Activated CD4-positive, alpha-beta memory T cell treated with anti-CD3 and anti-CD28 coated beads for 36 hours (primary cell): Measurements from ENCODE around the gene DDX4. TPM values are rescaled to one million over a fixed set of nuclear protein-coding genes. Genes with fewer than 3 reads are reported as not detected.

Source experiments
- CTCF ChIA-PET: fragments of 350-600 bp; sonication (Branson Sonifier 250); formaldehyde crosslinking; loops from one replicate; lab custom pipeline; 2021; ENCODE audit warnings: antibody characterized with exemption, inconsistent platforms; lab: Charles Lee
- POLR2A ChIA-PET: fragments of 350-600 bp; sonication (Branson Sonifier 250); formaldehyde crosslinking; loops from one replicate; lab custom pipeline; 2021; ENCODE audit warnings: antibody characterized with exemption; lab: Charles Lee
- DNase-seq: peaks from one replicate; pipeline ENCODE4 v3.0.0-alpha.2; 2020
- H3K27ac Mint-ChIP-seq: one replicate; pipeline ENCODE4 v1.8.0; 2021; ENCODE audit warnings: mixed read lengths
- H3K27me3 Mint-ChIP-seq: one replicate; pipeline ENCODE4 v1.8.0; 2021; ENCODE audit warnings: mixed read lengths
- H3K36me3 Mint-ChIP-seq: one replicate; pipeline ENCODE4 v1.8.0; 2021; ENCODE audit warnings: mixed read lengths
- H3K4me1 Mint-ChIP-seq: one replicate; pipeline ENCODE4 v1.8.0; 2021; ENCODE audit warnings: low read depth, mixed read lengths
- H3K4me3 Mint-ChIP-seq: one replicate; pipeline ENCODE4 v1.8.0; 2021; ENCODE audit warnings: mild to moderate bottlenecking, mixed read lengths
- H3K9me3 Mint-ChIP-seq: one replicate; pipeline ENCODE4 v1.8.0; 2021; ENCODE audit warnings: mixed read lengths
- intact Hi-C: fragments of 100-400 bp; cut with micrococcal nuclease; formaldehyde crosslinking; loops from one replicate; pipeline ENCODE4 v1.15.1; 2023
- total RNA-seq, 2 experiments: library from RNA; stranded (reverse); gene quantifications; one replicate each; pipeline ENCODE4 v1.2.3, GENCODE V29; 2021

The DDX4 gene
- total RNA-seq, 2 experiments from 2014 or later, result not detected

- Mint-ChIP-seq H3K9me3 (no peaks in the 10 kb centered on the region), H3K4me3 (no peak overlapping the region), H3K4me1 (peaks cover 34% of the 10 kb centered on the region), H3K27me3 (no peaks in the 10 kb centered on the region), H3K27ac (peak overlapping the region; percentile 32), H3K36me3 (no peaks in the 10 kb centered on the region)
- intact Hi-C loops, result loop anchor here (1.0 to 2.0 kb wide), 2 partner anchors 12 to 86 kb away; no protein-coding TSS in a partner anchor
- CTCF ChIA-PET, result no interaction called here
- POLR2A ChIA-PET, result interaction anchor here (0.7 kb wide), 1 partner anchor 545 kb away, joined by 3 read pairs; no protein-coding TSS in a partner anchor
- DNase-seq, result peak; percentile 46
Observed at GRCh38 chr5:55856516-55857246, 118.8 kb downstream of the DDX4 start.

GRCh38 chr5:55857247-55857640 lies 119.4 kb downstream of the DDX4 start:
- no peak overlapping the region for H3K4me3 Mint-ChIP-seq
- POLR2A ChIA-PET, result no interaction called here
- no peaks in the 10 kb centered on the region for H3K36me3 Mint-ChIP-seq
- peaks cover 32% of the 10 kb centered on the region for H3K4me1 Mint-ChIP-seq
- no peaks in the 10 kb centered on the region for H3K27me3 Mint-ChIP-seq
- CTCF ChIA-PET, result no interaction called here
- H3K27ac Mint-ChIP-seq, result no peak overlapping the region
- no peaks in the 10 kb centered on the region for H3K9me3 Mint-ChIP-seq
- DNase-seq, result no peak
- intact Hi-C loops, result loop anchor here (2.0 kb wide), 1 partner anchor 86 kb away; no protein-coding TSS in a partner anchor

- CTCF ChIA-PET, result no interaction called here
- H3K27me3 Mint-ChIP-seq, result no peaks in the 10 kb centered on the region
- intact Hi-C loops, result no loop called here
Observed at GRCh38 chr5:55858104-55858503, 120.2 kb downstream of the DDX4 start.

GRCh38 chr5:55860288-55860687 lies 122.4 kb downstream of the DDX4 start:
- ChIA-PET CTCF (no interaction called here), POLR2A (no interaction called here)
- Mint-ChIP-seq H3K9me3 (no peaks in the 10 kb centered on the region), H3K27me3 (no peaks in the 10 kb centered on the region), H3K36me3 (no peaks in the 10 kb centered on the region), H3K4me1 (peaks cover 25% of the 10 kb centered on the region), H3K4me3 (no peak overlapping the region), H3K27ac (no peak overlapping the region)
- intact Hi-C loops, result no loop called here
- DNase-seq, result no peak

More at GRCh38 chr5:55858104-55858503, 120.2 kb downstream of the DDX4 start:
- POLR2A ChIA-PET, result no interaction called here
- Mint-ChIP-seq H3K4me3 (no peak overlapping the region), H3K27ac (no peak overlapping the region), H3K9me3 (no peaks in the 10 kb centered on the region), H3K36me3 (no peaks in the 10 kb centered on the region), H3K4me1 (peaks cover 30% of the 10 kb centered on the region)
- DNase-seq, result no peak

- no peaks in the 10 kb centered on the region for H3K27me3 Mint-ChIP-seq
- no peak for DNase-seq
- POLR2A ChIA-PET, result no interaction called here
- no peaks in the 10 kb centered on the region for H3K36me3 Mint-ChIP-seq
- CTCF ChIA-PET, result no interaction called here
- no peak overlapping the region for H3K4me3 Mint-ChIP-seq
- intact Hi-C loops, result no loop called here
- peaks cover 22% of the 10 kb centered on the region for H3K4me1 Mint-ChIP-seq
- H3K27ac Mint-ChIP-seq, result no peak overlapping the region
- no peaks in the 10 kb centered on the region for H3K9me3 Mint-ChIP-seq
Observed at GRCh38 chr5:55860709-55861108, 122.8 kb downstream of the DDX4 start.

- intact Hi-C loops, result loop anchor here (5.0 kb wide), 2 partner anchors 52 to 153 kb away; partner anchors contain the start of gene SLC38A9
- H3K9me3 Mint-ChIP-seq, result no peaks in the 10 kb centered on the region
- POLR2A ChIA-PET, result no interaction called here
- no peak for DNase-seq
- peaks cover 17% of the 10 kb centered on the region for H3K4me1 Mint-ChIP-seq
- H3K27me3 Mint-ChIP-seq, result peaks cover 2% of the 10 kb centered on the region
- no peak overlapping the region for H3K27ac Mint-ChIP-seq
- no peaks in the 10 kb centered on the region for H3K36me3 Mint-ChIP-seq
- H3K4me3 Mint-ChIP-seq, result no peak overlapping the region
- CTCF ChIA-PET, result no interaction called here
Observed at GRCh38 chr5:55864606-55865541, 127.0 kb downstream of the DDX4 start.

GRCh38 chr5:55865831-55866230 lies 128.0 kb downstream of the DDX4 start:
- ChIA-PET CTCF (no interaction called here), POLR2A (no interaction called here)
- Mint-ChIP-seq H3K9me3 (no peaks in the 10 kb centered on the region), H3K27me3 (peaks cover 2% of the 10 kb centered on the region), H3K27ac (no peak overlapping the region), H3K4me1 (peaks cover 17% of the 10 kb centered on the region), H3K4me3 (no peak overlapping the region), H3K36me3 (no peaks in the 10 kb centered on the region)
- intact Hi-C loops, result loop anchor here (5.0 kb wide), 2 partner anchors 51 to 154 kb away; partner anchors contain the start of gene SLC38A9
- DNase-seq, result no peak

- H3K9me3 Mint-ChIP-seq, result no peaks in the 10 kb centered on the region
- ChIA-PET CTCF (no interaction called here), POLR2A (no interaction called here)
- no peak for DNase-seq
- H3K4me1 Mint-ChIP-seq, result peaks cover 17% of the 10 kb centered on the region
- intact Hi-C loops, result loop anchor here (5.0 kb wide), 2 partner anchors 51 to 154 kb away; partner anchors contain the start of gene SLC38A9
- H3K36me3 Mint-ChIP-seq, result no peaks in the 10 kb centered on the region
- no peak overlapping the region for H3K4me3 Mint-ChIP-seq
- no peak overlapping the region for H3K27ac Mint-ChIP-seq
- peaks cover 2% of the 10 kb centered on the region for H3K27me3 Mint-ChIP-seq
Observed at GRCh38 chr5:55866485-55866884, 128.6 kb downstream of the DDX4 start.

Other genes with a start within 250 kb of the DDX4 start
- gene PLPP1, start 203.1 kb upstream of the DDX4 start, total RNA-seq, result 1 to 10 TPM; 6.7 to 7.2 TPM
- gene SLC38A9, start 25.7 kb upstream of the DDX4 start, total RNA-seq, result 10 to 100 TPM; 14.2 to 15.0 TPM
- gene IL31RA, start 113.3 kb downstream of the DDX4 start, total RNA-seq, result under 1 TPM; 0.21 to 0.29 TPM